ENCODE data around the gene GPR89B. TPM values are rescaled to one million over a fixed set of nuclear protein-coding genes. Genes with fewer than 3 reads are reported as not detected.
"Not testable (repeated sequence)": the region's sequence is repeated elsewhere in the genome, so short reads cannot be mapped to it uniquely, and the experiment has no call there.

The GPR89B gene
- total RNA-seq, 1 experiment from 2014 or later: 16.8 TPM

DNA sequence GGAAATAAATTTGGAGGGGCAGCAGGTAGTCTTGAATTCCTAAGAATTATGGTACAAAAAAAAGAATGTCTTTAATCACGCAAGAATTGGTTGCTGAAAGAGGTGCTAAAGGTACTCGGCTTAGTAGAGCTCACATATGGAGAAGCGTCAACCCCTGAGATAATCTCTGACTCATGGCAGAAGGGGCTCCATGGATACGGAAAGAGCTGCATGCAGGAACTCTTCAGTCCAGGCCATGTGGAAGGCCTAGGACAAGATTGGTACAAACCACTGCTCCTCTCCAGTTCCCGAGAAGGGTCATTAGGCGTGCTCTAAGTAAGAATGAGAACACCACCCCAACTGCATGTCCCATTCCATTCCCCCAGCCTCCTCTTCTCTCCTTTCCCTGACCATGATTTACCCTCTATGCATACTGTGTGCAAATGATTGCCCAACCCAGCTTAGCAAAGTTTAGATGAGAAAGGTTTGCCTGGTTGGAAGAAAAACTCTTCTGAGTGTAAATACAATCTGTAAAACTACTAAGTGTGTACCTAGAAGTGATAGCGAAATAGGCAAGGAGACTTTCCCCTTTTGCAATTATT is 14.8 kb upstream of the GPR89B start:
- H3K27me3 ChIP-seq (ENCODE audit: control insufficient read depth, insufficient read depth, low read length): no peaks in the 10 kb centered on the region
- no peak for DNase-seq
- no peaks in the 10 kb centered on the region for H3K36me3 ChIP-seq (replicated peaks; ENCODE audit: control insufficient read depth, insufficient read depth, low read length)
- no peak overlapping the region for H3K4me3 ChIP-seq (ENCODE audit: insufficient read depth, low read depth, low read length)

DNA sequence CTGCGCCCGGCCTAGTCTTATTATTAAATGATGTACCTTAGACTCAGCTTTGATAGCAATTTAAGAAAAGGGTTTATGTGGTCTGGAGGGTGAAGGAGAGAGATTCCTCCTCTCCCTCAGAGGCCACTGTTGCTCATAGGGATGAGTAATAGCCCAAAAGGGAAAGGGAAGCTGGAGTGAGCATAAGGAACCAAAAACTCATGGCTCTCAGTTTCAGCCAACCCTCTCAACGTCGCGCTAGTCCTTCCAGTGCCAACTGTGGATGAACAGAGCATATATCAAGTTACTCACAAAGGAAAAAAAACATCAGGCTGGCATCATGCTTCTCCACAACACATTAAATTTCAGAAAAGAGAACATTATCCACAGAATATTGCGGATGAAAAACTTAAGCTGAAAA is 8.3 kb upstream of the GPR89B start:
- Histone ChIP-seq H3K36me3 (replicated peaks; ENCODE audit: control insufficient read depth, insufficient read depth, low read length) (no peaks in the 10 kb centered on the region), H3K4me3 (ENCODE audit: insufficient read depth, low read depth, low read length) (no peak overlapping the region), H3K27me3 (ENCODE audit: control insufficient read depth, insufficient read depth, low read length) (no peaks in the 10 kb centered on the region)
- DNase-seq: no peak

DNA sequence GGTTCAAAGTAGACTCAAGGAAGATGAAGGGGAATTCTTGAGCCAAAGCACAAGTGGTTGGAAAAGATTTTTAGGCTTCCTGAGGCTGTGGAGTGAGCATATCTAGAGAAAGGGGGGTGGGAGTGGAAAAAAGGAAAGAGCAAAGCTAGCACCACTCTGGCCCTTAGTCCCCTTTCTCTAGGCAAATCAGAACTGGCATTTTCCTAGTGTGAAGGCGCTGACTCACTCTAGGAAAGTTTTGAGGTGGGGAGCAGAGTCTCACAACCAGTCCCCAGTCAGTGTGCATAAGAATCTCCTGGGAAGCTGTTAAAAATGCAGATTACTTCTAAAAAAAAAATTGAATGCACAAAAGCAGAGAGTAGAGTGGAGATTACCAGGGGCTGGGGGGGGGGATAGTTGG is 3.4 kb upstream of the GPR89B start:
- Histone ChIP-seq H3K36me3 (replicated peaks; ENCODE audit: control insufficient read depth, insufficient read depth, low read length) (no peaks in the 10 kb centered on the region), H3K27me3 (ENCODE audit: control insufficient read depth, insufficient read depth, low read length) (no peaks in the 10 kb centered on the region), H3K4me3 (ENCODE audit: insufficient read depth, low read depth, low read length) (no peak overlapping the region)
- peak; percentile 2 for DNase-seq

DNA sequence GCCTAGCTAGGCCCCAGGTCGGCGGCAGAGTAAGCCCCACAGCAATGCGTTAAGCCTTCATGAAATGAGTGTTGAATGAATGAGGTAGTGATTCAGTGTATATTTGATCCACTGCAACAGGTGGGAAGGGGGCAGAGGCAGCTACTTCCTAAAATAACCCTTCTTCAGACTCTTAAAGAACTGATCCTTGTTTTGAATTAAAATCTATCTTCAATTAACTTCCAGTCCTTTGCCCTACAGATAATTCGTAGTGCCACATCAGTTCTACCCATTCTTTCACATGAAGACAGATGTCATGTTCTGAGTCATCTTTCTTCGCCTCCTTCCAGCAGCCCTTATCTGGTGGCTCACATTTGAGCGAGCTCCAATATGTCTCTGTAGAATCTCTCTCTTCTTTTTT is 1.0 kb upstream of the GPR89B start:
- not testable (repeated sequence) for DNase-seq; H3K27me3 ChIP-seq (ENCODE audit: control insufficient read depth, insufficient read depth, low read length); H3K4me3 ChIP-seq (ENCODE audit: insufficient read depth, low read depth, low read length); H3K36me3 ChIP-seq (replicated peaks; ENCODE audit: control insufficient read depth, insufficient read depth, low read length)

DNA sequence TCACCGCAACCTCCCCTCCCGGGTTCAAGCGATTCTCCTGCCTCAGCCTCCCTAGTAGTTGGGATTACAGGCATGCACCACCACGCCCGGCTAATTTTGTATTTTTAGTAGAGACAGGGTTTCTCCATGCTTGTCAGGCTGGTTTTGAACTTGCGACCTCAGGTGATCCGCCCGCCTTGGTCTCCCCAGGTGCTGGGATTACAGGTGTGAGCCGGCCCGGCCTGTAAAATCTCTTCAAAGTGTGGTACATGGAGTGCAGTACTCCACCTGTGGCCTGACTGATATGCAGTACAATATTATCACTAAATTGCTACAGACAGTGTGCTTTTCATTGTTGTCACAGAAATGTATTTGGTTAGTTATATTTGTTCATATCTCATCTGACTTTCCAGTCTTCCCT is 531 bp upstream of the GPR89B start:
- not testable (repeated sequence) for H3K4me3 ChIP-seq (ENCODE audit: insufficient read depth, low read depth, low read length); DNase-seq; H3K36me3 ChIP-seq (replicated peaks; ENCODE audit: control insufficient read depth, insufficient read depth, low read length); H3K27me3 ChIP-seq (ENCODE audit: control insufficient read depth, insufficient read depth, low read length)

DNA sequence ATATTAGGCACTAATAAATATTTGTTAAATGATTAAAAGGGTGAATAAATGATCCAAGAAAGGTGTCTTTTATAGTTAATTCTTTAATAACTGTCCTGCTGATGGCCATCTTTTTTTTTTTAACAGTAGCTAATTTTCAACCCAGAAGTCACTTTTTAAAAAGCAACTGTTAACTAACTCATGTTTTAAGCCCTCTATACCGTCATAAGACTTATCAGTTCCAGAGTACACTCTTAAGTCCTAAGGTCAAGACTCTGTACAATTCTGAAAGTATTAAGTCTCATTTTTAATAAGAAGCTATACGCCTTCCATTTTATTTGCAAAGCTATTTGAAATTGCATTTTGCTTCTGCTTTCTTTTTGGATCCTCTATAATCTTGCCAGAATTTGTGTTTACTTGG is 2.9 kb downstream of the GPR89B start:
- H3K27me3 ChIP-seq (ENCODE audit: control insufficient read depth, insufficient read depth, low read length); DNase-seq; H3K4me3 ChIP-seq (ENCODE audit: insufficient read depth, low read depth, low read length); H3K36me3 ChIP-seq (replicated peaks; ENCODE audit: control insufficient read depth, insufficient read depth, low read length): not testable (repeated sequence)

DNA sequence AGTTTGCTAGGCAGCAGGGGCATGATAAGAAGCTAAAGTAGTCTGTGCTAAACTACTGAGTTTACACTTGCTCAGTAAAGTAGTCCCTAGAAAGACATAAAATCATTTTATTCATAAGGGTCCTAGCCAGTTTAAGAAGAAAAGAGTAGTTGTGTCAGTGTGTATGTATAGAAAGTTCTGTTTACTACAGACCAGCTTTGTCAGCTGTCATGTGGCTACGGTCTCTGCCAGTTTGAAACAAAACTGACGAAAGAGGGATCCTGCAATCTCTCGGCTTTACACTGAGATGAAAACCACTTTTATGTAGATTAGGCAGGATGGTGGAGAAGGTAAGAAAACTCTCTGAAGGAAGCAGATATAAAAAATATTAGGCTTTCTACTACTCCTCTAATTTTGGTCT is 7.1 kb downstream of the GPR89B start:
- DNase-seq; H3K36me3 ChIP-seq (replicated peaks; ENCODE audit: control insufficient read depth, insufficient read depth, low read length); H3K4me3 ChIP-seq (ENCODE audit: insufficient read depth, low read depth, low read length); H3K27me3 ChIP-seq (ENCODE audit: control insufficient read depth, insufficient read depth, low read length): not testable (repeated sequence)

DNA sequence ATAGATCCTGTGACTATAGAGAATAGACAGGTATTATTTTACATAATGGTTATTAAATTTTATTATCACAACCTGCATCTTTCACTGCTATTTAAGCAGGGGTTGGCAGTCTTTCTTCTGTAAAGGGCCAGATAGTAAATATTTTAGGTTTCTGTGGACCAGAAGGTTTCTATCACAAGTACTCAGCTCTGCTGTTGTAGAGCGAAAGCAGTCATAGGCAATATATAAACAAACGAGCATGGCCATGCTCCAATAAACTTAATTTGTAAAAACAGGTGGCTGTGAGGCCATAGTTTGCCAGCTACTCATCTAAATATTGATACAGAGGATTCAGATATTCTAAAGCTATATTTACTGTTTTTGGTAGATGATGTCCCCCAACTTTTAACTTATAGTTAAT is 12.2 kb downstream of the GPR89B start:
- DNase-seq; H3K27me3 ChIP-seq (ENCODE audit: control insufficient read depth, insufficient read depth, low read length); H3K4me3 ChIP-seq (ENCODE audit: insufficient read depth, low read depth, low read length); H3K36me3 ChIP-seq (replicated peaks; ENCODE audit: control insufficient read depth, insufficient read depth, low read length): not testable (repeated sequence)

DNA sequence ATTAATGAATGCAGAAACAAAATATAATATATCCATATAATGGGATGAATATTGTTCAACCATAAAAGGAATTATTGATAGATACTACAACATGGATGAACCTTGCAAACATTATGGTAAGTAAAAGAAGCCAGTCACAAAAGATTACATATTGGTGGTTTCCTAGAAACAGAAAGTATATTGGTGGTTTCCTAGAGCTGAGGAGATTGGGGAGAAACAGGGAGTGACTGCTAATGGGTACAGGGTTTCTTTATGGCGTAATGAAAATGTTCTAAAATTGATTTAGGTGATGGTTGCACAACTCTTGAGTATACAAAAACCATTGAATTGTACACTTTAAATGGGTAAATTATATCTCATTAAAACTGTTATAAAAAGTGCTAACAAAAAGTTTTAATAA is 14.3 kb downstream of the GPR89B start:
- DNase-seq; H3K4me3 ChIP-seq (ENCODE audit: insufficient read depth, low read depth, low read length): not testable (repeated sequence)

DNA sequence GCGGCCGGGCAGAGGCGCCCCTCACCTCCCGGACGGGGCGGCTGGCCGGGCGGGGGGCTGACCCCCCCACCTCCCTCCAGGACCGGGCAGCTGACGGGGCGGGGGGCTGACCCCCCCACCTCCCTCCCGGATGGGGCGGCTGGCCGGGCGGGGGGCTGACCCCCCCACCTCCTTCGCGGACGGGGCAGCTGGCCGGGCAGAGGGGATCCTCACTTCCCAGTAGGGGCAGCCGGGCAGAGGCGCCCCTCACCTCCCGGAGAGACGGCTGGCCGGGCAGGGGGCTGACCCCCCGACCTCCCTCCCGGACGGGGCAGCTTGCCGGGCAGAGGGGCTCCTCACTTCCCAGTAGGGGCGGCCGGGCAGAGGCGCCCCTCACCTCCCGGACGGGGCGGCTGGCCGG is 21.3 kb downstream of the GPR89B start:
- not testable (repeated sequence) for H3K4me3 ChIP-seq (ENCODE audit: insufficient read depth, low read depth, low read length); DNase-seq; H3K36me3 ChIP-seq (replicated peaks; ENCODE audit: control insufficient read depth, insufficient read depth, low read length); H3K27me3 ChIP-seq (ENCODE audit: control insufficient read depth, insufficient read depth, low read length)

More for the DNA sequence above, 14.3 kb downstream of the GPR89B start:
- not testable (repeated sequence) for H3K27me3 ChIP-seq (ENCODE audit: control insufficient read depth, insufficient read depth, low read length); H3K36me3 ChIP-seq (replicated peaks; ENCODE audit: control insufficient read depth, insufficient read depth, low read length)

DNA sequence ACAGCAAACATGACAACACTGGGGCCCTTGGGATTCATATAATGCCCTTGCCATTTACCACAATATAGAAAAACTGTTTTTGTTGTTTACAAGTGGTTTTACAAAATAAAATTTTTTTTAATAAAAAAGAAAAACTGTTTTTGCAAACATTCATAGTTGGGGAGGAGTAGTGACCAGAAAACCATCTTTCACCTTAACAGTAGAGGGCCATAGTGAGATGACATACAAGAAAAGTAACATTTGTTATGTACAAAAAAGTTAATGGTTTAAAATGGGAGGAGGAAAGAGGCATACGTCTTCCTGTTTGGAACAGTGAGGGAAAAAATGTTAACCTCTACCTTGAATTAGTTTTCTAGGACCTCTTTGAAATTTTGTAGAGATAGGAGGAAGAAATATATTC is 30.7 kb downstream of the GPR89B start:
- H3K27me3 ChIP-seq (ENCODE audit: control insufficient read depth, insufficient read depth, low read length); H3K36me3 ChIP-seq (replicated peaks; ENCODE audit: control insufficient read depth, insufficient read depth, low read length); DNase-seq; H3K4me3 ChIP-seq (ENCODE audit: insufficient read depth, low read depth, low read length): not testable (repeated sequence)

DNA sequence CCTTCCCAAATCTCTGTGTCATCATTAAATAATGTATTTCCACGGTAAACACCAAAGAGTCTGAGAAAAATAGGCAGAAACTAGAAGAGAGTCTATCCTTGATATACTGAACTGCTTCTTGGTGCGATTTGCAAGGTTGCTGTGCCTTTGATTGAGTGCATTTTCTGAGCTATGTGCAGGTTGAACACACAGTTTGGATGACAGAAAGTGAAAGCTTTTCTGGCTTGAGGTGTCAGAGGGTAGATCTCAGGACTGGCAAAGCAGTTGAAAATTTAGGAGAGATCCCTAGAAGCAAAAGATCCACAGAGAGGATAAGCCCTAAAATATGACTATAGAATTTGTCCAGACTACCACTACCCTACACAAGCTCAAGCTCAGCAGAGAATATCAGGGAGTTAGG is 31.5 kb downstream of the GPR89B start:
- not testable (repeated sequence) for DNase-seq; H3K36me3 ChIP-seq (replicated peaks; ENCODE audit: control insufficient read depth, insufficient read depth, low read length); H3K4me3 ChIP-seq (ENCODE audit: insufficient read depth, low read depth, low read length); H3K27me3 ChIP-seq (ENCODE audit: control insufficient read depth, insufficient read depth, low read length)

DNA sequence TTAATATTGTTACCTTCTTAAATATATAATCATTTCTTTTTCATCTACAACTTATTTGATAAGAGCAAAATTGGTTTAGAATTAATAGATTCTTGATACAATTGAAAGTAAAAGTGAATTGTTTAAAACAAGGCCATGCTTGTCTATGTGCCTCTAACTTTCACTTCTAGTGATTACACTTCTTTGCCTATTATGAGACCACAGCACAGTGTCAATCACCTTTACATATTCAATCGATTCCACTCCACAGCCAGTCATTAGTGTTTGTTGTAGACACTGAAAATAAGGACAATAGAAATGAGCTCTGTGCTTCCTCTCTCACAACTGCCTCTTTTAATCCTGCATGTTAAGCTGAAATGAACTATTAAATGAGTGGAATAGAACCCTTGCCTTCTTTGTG is 36.4 kb downstream of the GPR89B start:
- not testable (repeated sequence) for DNase-seq; H3K27me3 ChIP-seq (ENCODE audit: control insufficient read depth, insufficient read depth, low read length); H3K4me3 ChIP-seq (ENCODE audit: insufficient read depth, low read depth, low read length); H3K36me3 ChIP-seq (replicated peaks; ENCODE audit: control insufficient read depth, insufficient read depth, low read length)

DNA sequence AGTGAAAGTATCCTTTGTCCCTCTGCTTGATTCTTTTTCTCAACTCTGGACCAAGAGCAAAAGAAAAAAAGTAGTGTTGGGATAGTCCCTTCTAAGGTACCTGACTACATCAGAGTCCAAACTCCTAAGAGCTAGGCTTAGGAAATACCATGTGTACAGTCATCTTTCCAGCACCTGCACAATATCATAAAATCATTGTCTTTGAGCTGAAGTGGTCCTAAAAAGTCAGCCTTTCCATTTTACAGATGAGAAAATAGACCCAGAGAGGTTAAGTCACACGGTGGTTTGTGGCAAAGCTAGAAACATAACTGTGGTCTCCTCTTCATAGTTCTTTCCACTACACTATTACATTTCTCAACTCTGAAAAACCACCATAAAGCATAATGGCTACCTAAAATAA is 38.4 kb downstream of the GPR89B start:
- H3K36me3 ChIP-seq (replicated peaks; ENCODE audit: control insufficient read depth, insufficient read depth, low read length); DNase-seq; H3K4me3 ChIP-seq (ENCODE audit: insufficient read depth, low read depth, low read length); H3K27me3 ChIP-seq (ENCODE audit: control insufficient read depth, insufficient read depth, low read length): not testable (repeated sequence)

DNA sequence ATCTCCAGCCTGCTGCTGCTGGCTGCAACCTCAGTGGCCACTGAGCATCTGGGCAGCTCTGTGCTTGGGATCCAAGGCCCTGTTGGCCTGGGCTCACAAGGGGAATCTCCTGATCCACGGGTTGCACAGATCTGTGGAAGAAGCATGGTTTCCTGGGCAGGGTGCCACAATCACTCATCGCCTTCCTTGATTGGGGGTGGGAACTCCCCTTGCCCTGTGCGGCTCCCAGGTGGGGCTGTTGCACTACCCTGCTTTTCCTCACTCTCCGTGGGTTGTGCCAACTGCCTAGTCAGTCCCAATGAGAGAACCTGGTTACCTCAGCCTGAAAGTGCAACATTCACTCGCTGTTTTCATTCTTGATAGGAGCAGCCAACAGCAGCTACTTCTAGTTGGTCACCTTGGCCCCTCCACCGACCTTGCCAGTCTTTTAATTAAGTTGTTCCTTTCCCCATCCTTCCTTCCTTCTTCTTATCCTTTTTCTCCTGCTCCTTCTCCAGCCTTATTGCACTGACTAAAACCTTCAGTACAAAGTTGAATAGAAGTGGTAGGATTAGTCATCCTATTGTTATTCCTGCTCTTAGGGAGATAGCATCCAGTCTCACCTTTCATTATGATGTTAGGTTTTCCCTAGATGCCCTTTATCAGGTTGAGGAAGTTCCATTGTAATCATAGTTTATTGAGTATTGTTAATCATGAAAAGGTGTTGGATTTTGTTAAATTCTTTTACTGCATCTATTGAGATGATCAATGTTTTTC is 50.9 kb downstream of the GPR89B start:
- not testable (repeated sequence) for H3K27me3 ChIP-seq (ENCODE audit: control insufficient read depth, insufficient read depth, low read length); H3K36me3 ChIP-seq (replicated peaks; ENCODE audit: control insufficient read depth, insufficient read depth, low read length); DNase-seq

More for the DNA sequence above, 50.9 kb downstream of the GPR89B start:
- H3K4me3 ChIP-seq (ENCODE audit: insufficient read depth, low read depth, low read length): not testable (repeated sequence)
